GM23338 (cell line): ENCODE results near the gene RPS15A.

ENCODE experiments used
- CREB1 ChIP-seq: fragments of 250-450 bp; sonication (Bioruptor Pico); IDR thresholded peaks from 2 replicates; pipeline ENCODE4 v1.5.0; 2020; ENCODE audit warnings: low read depth, mild to moderate bottlenecking, moderate library complexity
- CTCF ChIP-seq, 2 experiments: fragments of 200-600 bp in 1 of 2; sonication (generic) in 1 of 2; conservative IDR thresholded peaks; 2 replicates each; pipeline versions ENCODE4 v1.5.1 to v1.6.1; 2016 to 2017; ENCODE audit warnings: antibody characterized with exemption in 2 of 2, low read depth in 2 of 2, mild to moderate bottlenecking in 2 of 2, moderate library complexity in 1 of 2
- ETS1 ChIP-seq: IDR thresholded peaks from 2 replicates; pipeline ENCODE4 v1.6.1; 2016; ENCODE audit warnings: antibody characterized with exemption
- EZH2 ChIP-seq: fragments of 200-600 bp; sonication (generic); IDR thresholded peaks from one replicate; pipeline ENCODE4 v1.8.0; 2017; ENCODE audit warnings: antibody characterized with exemption, mild to moderate bottlenecking, low read depth; ENCODE audit not compliant: unreplicated experiment
- EZH2phosphoT487 ChIP-seq: fragments of 200-600 bp; sonication (generic); IDR thresholded peaks from one replicate; pipeline ENCODE4 v1.8.1; 2018; ENCODE audit warnings: antibody characterized with exemption; ENCODE audit not compliant: unreplicated experiment
- REST ChIP-seq: IDR thresholded peaks from one replicate; pipeline ENCODE4 v1.6.1; 2018; ENCODE audit warnings: antibody characterized with exemption; ENCODE audit not compliant: unreplicated experiment

- TF ChIP-seq ETS1 = no peak
- no peak for TF ChIP-seq CREB1
- no peak for TF ChIP-seq REST
- no peak for TF ChIP-seq CTCF (conservative IDR thresholded peaks at IDR 0.05; ENCODE audit: low read depth in 2 of 2)
- no peak for TF ChIP-seq EZH2phosphoT487
- no peak for TF ChIP-seq EZH2
Measured at GRCh38 chr16:18832613-18833012, 42.5 kb upstream of the RPS15A start.
